MM.1S (cell line): Measurements from ENCODE around the gene SUCO.

Experiments
- DNase-seq: peaks from one replicate; pipeline ENCODE4 v3.0.0-alpha.2; 2015
- H2AFZ ChIP-seq: fragments of 300-600 bp; sonication (generic); 2 replicates; pipeline ENCODE4 v1.6.0; 2016; ENCODE audit warnings: antibody characterized with exemption, low read length
- H3F3A ChIP-seq: fragments of 300-600 bp; sonication (generic); 2 replicates; pipeline ENCODE4 v1.6.1; 2016; ENCODE audit warnings: mild to moderate bottlenecking, antibody characterized with exemption, low read length, moderate library complexity, mixed read lengths; ENCODE audit not compliant: insufficient read depth
- H3K27ac ChIP-seq: fragments of 300-600 bp; sonication (generic); 2 replicates; pipeline ENCODE4 v1.5.1; 2016; ENCODE audit warnings: mild to moderate bottlenecking, low read length
- H3K27me3 ChIP-seq: fragments of 300-600 bp; sonication (generic); replicated peaks from 2 replicates; pipeline ENCODE4 v1.6.0; 2016; ENCODE audit warnings: low read length; ENCODE audit not compliant: insufficient read depth
- H3K36me3 ChIP-seq: fragments of 300-600 bp; sonication (generic); replicated peaks from 2 replicates; pipeline ENCODE4 v1.6.1; 2016; ENCODE audit warnings: mild to moderate bottlenecking, low read length, mixed read lengths; ENCODE audit not compliant: insufficient read depth
- H3K4me1 ChIP-seq: fragments of 300-600 bp; sonication (generic); 2 replicates; pipeline ENCODE4 v1.6.1; 2016; ENCODE audit warnings: low read length, mixed read lengths
- H3K4me2 ChIP-seq: fragments of 300-600 bp; sonication (generic); 2 replicates; pipeline ENCODE4 v1.6.0; 2016; ENCODE audit warnings: low read depth, low read length
- H3K4me3 ChIP-seq: fragments of 300-600 bp; sonication (generic); 2 replicates; pipeline ENCODE4 v1.5.1; 2016; ENCODE audit warnings: low read length, mixed read lengths
- H3K79me2 ChIP-seq: fragments of 300-600 bp; sonication (generic); 2 replicates; pipeline ENCODE4 v1.6.1; 2016; ENCODE audit warnings: mixed run types, low read length, mixed read lengths
- H3K9ac ChIP-seq: fragments of 300-600 bp; sonication (generic); 2 replicates; pipeline ENCODE4 v1.6.1; 2016; ENCODE audit warnings: low read length, mixed read lengths
- H3K9me2 ChIP-seq: fragments of 300-600 bp; sonication (generic); replicated peaks from 2 replicates; pipeline ENCODE4 v1.6.1; 2016; ENCODE audit warnings: mild to moderate bottlenecking, low read length, mixed read lengths; ENCODE audit not compliant: insufficient read depth
- H3K9me3 ChIP-seq: fragments of 300-600 bp; sonication (generic); replicated peaks from 2 replicates; pipeline ENCODE4 v1.6.1; 2016; ENCODE audit warnings: mild to moderate bottlenecking, low read length, mixed read lengths; ENCODE audit not compliant: insufficient read depth
- H4K20me1 ChIP-seq: fragments of 300-600 bp; sonication (generic); 2 replicates; pipeline ENCODE4 v1.6.1; 2016; ENCODE audit warnings: mild to moderate bottlenecking, low read length, moderate library complexity, mixed read lengths; ENCODE audit not compliant: insufficient read depth
- EZH2 ChIP-seq: fragments of 300-600 bp; sonication (generic); optimal IDR thresholded peaks from 2 replicates; pipeline ENCODE3; 2017; ENCODE audit warnings: low read depth, mild to moderate bottlenecking, antibody characterized with exemption, low read length, mixed read lengths
- EZH2phosphoT487 ChIP-seq: fragments of 300-600 bp; sonication (generic); IDR thresholded peaks from 2 replicates; pipeline ENCODE4 v1.6.1; 2018; ENCODE audit warnings: antibody characterized with exemption, low read length
- TF ChIP-seq, protein P1 (sequence below): fragments of 300-600 bp; sonication (generic); IDR thresholded peaks from 2 replicates; pipeline ENCODE4 v1.5.1; 2016; ENCODE audit warnings: antibody characterized with exemption, low read length, mixed read lengths

The SUCO gene

GRCh38 chr1:172640111-172640510 is 107.2 kb downstream of the SUCO start:
- TF ChIP-seq, protein P1, sequence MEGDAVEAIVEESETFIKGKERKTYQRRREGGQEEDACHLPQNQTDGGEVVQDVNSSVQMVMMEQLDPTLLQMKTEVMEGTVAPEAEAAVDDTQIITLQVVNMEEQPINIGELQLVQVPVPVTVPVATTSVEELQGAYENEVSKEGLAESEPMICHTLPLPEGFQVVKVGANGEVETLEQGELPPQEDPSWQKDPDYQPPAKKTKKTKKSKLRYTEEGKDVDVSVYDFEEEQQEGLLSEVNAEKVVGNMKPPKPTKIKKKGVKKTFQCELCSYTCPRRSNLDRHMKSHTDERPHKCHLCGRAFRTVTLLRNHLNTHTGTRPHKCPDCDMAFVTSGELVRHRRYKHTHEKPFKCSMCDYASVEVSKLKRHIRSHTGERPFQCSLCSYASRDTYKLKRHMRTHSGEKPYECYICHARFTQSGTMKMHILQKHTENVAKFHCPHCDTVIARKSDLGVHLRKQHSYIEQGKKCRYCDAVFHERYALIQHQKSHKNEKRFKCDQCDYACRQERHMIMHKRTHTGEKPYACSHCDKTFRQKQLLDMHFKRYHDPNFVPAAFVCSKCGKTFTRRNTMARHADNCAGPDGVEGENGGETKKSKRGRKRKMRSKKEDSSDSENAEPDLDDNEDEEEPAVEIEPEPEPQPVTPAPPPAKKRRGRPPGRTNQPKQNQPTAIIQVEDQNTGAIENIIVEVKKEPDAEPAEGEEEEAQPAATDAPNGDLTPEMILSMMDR: no peak
- TF ChIP-seq EZH2phosphoT487 (no peak), EZH2 (no peak)
- Histone ChIP-seq H3K4me1 (0 out of 2 replicates have a peak, but pooled peaks cover 5% of the 10 kb centered on the region), H3K9me2 (no peaks in the 10 kb centered on the region), H3K79me2 (no peaks in the 10 kb centered on the region), H3K9ac (no peak overlapping the region), H3K4me2 (no peak overlapping the region), H3F3A (no peaks in the 10 kb centered on the region), H3K27me3 (no peaks in the 10 kb centered on the region), H4K20me1 (no peaks in the 10 kb centered on the region), H3K4me3 (no peak overlapping the region), H3K36me3 (no peaks in the 10 kb centered on the region), H3K9me3 (no peaks in the 10 kb centered on the region), H3K27ac (no peak overlapping the region), H2AFZ (no peak overlapping the region)
- DNase-seq: no peak

DNA sequence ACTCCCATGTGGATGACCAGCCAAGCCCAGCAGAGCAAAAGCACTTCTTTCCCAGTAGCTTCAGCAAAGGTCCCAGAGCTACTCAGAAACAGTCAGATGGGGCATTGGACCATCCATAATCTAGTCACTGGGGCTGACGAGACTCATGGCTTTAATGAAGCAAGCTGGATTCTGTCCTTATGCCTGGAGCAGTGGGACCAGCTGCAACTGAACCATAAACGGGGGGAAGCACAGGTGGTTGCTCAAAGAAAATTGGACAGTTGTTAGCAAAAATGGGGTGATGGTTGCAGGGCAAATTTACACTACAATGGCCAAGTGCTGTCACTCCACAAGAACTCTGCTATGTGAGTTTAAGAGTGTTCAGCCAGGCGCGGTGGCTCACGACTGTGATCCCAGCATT is 108.5 kb downstream of the SUCO start:
- TF ChIP-seq, protein P1: no peak
- TF ChIP-seq EZH2 (no peak), EZH2phosphoT487 (no peak)
- H3K9ac ChIP-seq: no peak overlapping the region
- no peak for DNase-seq
- H3K27me3 ChIP-seq: no peaks in the 10 kb centered on the region
- H3K9me2 ChIP-seq: no peaks in the 10 kb centered on the region
- no peaks in the 10 kb centered on the region for H3K79me2 ChIP-seq
- no peaks in the 10 kb centered on the region for H3K9me3 ChIP-seq
- H3K4me2 ChIP-seq: no peak overlapping the region
- H2AFZ ChIP-seq: no peak overlapping the region
- H3K27ac ChIP-seq: no peak overlapping the region
- no peaks in the 10 kb centered on the region for H4K20me1 ChIP-seq
- no peaks in the 10 kb centered on the region for H3F3A ChIP-seq
- H3K4me1 ChIP-seq: 0 out of 2 replicates have a peak, but pooled peaks cover 5% of the 10 kb centered on the region
- no peak overlapping the region for H3K4me3 ChIP-seq
- H3K36me3 ChIP-seq: no peaks in the 10 kb centered on the region

DNA sequence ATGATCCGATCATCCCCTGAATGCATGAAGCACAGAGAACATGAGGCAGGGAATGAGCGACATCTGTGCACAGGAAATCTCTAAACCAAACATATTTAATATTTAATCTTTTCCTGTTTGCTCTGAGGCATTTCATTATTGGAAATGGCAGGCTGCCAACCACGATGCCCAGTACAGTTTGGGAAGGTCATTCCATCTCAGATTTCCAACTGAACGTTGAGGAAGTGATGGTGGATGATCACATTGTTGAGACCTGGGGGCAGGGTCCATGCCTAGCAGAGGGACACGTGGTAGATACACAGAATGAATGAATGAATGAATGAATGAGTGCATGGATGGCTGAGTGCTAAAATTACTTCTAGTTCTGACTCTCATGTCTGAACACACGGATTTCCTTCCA is 110.0 kb downstream of the SUCO start:
- Histone ChIP-seq H3K36me3 (no peaks in the 10 kb centered on the region), H4K20me1 (no peaks in the 10 kb centered on the region), H3F3A (no peaks in the 10 kb centered on the region), H2AFZ (no peak overlapping the region), H3K4me1 (0 out of 2 replicates have a peak, but pooled peaks cover 5% of the 10 kb centered on the region), H3K27me3 (no peaks in the 10 kb centered on the region), H3K27ac (no peak overlapping the region), H3K9me2 (no peaks in the 10 kb centered on the region), H3K9ac (no peak overlapping the region), H3K9me3 (no peaks in the 10 kb centered on the region), H3K4me2 (no peak overlapping the region), H3K79me2 (no peaks in the 10 kb centered on the region), H3K4me3 (no peak overlapping the region)
- no peak for DNase-seq
- TF ChIP-seq, protein P1: no peak
- no peak for TF ChIP-seq EZH2phosphoT487
- no peak for TF ChIP-seq EZH2
